Measurements from ENCODE around the gene ABLIM2. TPM values are rescaled to one million over a fixed set of nuclear protein-coding genes. Genes with fewer than 3 reads are reported as not detected.

Gene ABLIM2
- total and polyA plus RNA-seq, 2 experiments from 2014 or later: 1.5 to 4.3 TPM

DNA sequence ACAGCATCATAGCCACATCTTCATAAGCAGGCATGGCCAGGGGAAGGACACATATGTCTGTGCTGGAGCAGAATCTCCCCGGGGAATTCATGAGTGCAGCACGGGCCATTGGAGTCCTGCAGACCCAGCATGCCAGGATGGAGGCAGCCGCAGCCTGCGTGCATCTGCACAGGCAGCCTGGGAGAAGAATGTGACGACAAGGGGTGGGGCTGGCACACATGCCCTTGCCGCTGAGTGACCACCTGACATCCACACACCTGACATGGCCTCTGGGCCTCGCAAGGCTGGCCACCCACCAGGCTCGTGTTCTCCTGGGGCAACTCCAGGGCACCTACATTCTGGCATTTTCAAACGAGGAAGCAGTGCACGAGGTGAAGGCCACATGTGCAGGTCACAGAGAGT lies 152.8 kb downstream of the ABLIM2 start (continued):
- TF ChIP-seq, protein P1, sequence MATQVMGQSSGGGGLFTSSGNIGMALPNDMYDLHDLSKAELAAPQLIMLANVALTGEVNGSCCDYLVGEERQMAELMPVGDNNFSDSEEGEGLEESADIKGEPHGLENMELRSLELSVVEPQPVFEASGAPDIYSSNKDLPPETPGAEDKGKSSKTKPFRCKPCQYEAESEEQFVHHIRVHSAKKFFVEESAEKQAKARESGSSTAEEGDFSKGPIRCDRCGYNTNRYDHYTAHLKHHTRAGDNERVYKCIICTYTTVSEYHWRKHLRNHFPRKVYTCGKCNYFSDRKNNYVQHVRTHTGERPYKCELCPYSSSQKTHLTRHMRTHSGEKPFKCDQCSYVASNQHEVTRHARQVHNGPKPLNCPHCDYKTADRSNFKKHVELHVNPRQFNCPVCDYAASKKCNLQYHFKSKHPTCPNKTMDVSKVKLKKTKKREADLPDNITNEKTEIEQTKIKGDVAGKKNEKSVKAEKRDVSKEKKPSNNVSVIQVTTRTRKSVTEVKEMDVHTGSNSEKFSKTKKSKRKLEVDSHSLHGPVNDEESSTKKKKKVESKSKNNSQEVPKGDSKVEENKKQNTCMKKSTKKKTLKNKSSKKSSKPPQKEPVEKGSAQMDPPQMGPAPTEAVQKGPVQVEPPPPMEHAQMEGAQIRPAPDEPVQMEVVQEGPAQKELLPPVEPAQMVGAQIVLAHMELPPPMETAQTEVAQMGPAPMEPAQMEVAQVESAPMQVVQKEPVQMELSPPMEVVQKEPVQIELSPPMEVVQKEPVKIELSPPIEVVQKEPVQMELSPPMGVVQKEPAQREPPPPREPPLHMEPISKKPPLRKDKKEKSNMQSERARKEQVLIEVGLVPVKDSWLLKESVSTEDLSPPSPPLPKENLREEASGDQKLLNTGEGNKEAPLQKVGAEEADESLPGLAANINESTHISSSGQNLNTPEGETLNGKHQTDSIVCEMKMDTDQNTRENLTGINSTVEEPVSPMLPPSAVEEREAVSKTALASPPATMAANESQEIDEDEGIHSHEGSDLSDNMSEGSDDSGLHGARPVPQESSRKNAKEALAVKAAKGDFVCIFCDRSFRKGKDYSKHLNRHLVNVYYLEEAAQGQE (IDR thresholded peaks at IDR 0.05; ENCODE audit: unreplicated experiment): no peak
- TF ChIP-seq NANOG (IDR thresholded peaks at IDR 0.05; ENCODE audit: borderline replicate concordance) (no peak), POLR2AphosphoS5 (IDR thresholded peaks at IDR 0.05; ENCODE audit: low read depth) (no peak), JUNB (IDR thresholded peaks at IDR 0.05; ENCODE audit: unreplicated experiment) (no peak)

DNA sequence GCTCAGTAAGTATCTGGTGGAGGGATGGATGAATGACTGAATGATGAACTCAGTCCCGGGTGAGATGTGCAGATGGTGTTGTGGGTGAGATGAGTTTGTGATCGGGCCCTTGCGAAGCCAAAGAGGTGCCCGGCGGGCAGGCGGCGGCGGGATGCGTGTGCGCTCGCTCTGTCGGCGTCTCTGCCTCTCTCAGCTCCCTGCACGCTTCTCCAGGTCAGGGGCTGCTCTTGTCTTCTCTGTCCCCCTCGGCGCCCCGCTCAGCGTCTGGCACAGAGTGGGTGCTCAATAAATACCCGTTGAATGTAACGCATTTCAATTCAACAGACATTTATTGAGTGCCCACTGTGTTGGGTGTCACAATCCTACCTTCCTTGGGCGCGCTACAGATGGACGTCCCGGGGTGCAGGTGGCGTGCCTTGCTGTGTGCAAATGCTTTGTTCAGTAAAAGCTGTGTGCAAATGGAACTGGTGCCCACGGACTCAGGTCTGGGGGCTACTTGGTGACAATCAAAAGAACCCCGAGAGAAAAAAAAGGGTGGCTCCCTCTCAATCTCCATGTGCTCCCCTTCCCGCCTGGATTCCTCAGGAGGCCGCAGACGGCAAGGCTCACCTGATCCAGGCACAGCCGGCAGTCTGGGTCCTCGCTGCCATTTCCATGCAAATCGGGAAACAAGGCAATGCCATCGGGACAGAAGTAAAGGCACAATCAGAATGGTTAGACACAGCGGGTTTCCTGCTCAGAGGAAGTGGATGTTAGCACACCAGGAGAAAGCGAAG lies 153.4 kb downstream of the ABLIM2 start:
- Histone ChIP-seq H2AFZ (no peak overlapping the region), H3K4me2 (no peak overlapping the region), H3K27me3 (ENCODE audit: insufficient read depth) (no peaks in the 10 kb centered on the region), H3F3A (replicated peaks; ENCODE audit: low read depth) (no peaks in the 10 kb centered on the region), H3K9me2 (ENCODE audit: insufficient read depth) (no peaks in the 10 kb centered on the region), H3K27ac (ENCODE audit: low read depth) (no peak overlapping the region), H3K4me1 (ENCODE audit: insufficient read depth) (no peaks in the 10 kb centered on the region), H3K79me2 (replicated peaks; ENCODE audit: insufficient read depth) (no peaks in the 10 kb centered on the region), H3K36me3 (ENCODE audit: insufficient read depth) (no peaks in the 10 kb centered on the region), H3K4me3 (no peak overlapping the region), H4K20me1 (replicated peaks; ENCODE audit: insufficient read depth) (no peaks in the 10 kb centered on the region)
- H3K36me3 Mint-ChIP-seq (ENCODE audit: low read depth): no peaks in the 10 kb centered on the region; the same call in 2 of the 3 replicates
- no peak overlapping the region for H3K4me3 Mint-ChIP-seq
- TF ChIP-seq JUNB (IDR thresholded peaks at IDR 0.05; ENCODE audit: unreplicated experiment) (no peak), EZH2 (IDR thresholded peaks at IDR 0.05; ENCODE audit: low read depth, unreplicated experiment) (no peak)
- no peak; the same call in 2 of the 3 replicates for ATAC-seq
- H3K27me3 Mint-ChIP-seq (ENCODE audit: insufficient read depth, low read depth, poor library complexity): peaks cover 9% of the 10 kb centered on the region
- DNase-seq (ENCODE audit: low spot score): no peak
- no peak overlapping the region for H3K27ac Mint-ChIP-seq
- H3K4me1 Mint-ChIP-seq: peaks cover 13% of the 10 kb centered on the region
- no peaks in the 10 kb centered on the region for H3K9me3 Mint-ChIP-seq

DNA sequence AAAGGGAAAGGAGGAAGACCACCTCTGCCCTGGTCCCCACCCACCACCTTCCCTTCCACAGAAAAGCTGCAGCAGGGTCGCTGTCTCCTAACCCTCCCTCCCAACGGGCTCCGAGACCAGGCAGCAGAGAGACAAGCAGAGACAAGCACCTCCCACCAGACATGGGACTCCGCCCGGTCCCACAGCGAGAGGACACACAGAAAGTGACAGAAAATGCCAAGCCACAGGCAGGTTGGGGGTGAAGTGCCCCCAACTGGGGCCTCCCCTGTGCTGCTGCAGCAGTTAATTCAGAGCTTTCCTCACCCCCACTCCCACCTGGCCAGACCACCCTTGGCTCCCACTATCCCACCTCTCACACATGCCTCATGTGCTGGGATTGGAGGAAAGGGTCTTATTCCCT lies 154.5 kb downstream of the ABLIM2 start:
- H3K4me2 ChIP-seq: no peak overlapping the region
- no peaks in the 10 kb centered on the region for H4K20me1 ChIP-seq (replicated peaks; ENCODE audit: insufficient read depth)
- ATAC-seq: no peak
- peaks cover 13% of the 10 kb centered on the region for H3K4me1 Mint-ChIP-seq
- no peak for DNase-seq (ENCODE audit: low spot score)
- no peaks in the 10 kb centered on the region for H3F3A ChIP-seq (replicated peaks; ENCODE audit: low read depth)
- peaks cover 9% of the 10 kb centered on the region for H3K27me3 Mint-ChIP-seq (ENCODE audit: insufficient read depth, low read depth, poor library complexity)
- no peaks in the 10 kb centered on the region for H3K79me2 ChIP-seq (replicated peaks; ENCODE audit: insufficient read depth)
- no peaks in the 10 kb centered on the region; the same call in 2 of the 3 replicates for H3K36me3 Mint-ChIP-seq (ENCODE audit: low read depth)
- no peak overlapping the region for H3K4me3 ChIP-seq
- no peaks in the 10 kb centered on the region for H3K27me3 ChIP-seq (ENCODE audit: insufficient read depth)
- H3K27ac Mint-ChIP-seq: no peak overlapping the region
- no peaks in the 10 kb centered on the region for H3K36me3 ChIP-seq (ENCODE audit: insufficient read depth)
- no peak overlapping the region for H3K4me3 Mint-ChIP-seq
- no peaks in the 10 kb centered on the region for H3K9me3 Mint-ChIP-seq
- H3K4me1 ChIP-seq (ENCODE audit: insufficient read depth): no peaks in the 10 kb centered on the region
- no peak overlapping the region for H3K27ac ChIP-seq (ENCODE audit: low read depth)
- H3K9me2 ChIP-seq (ENCODE audit: insufficient read depth): no peaks in the 10 kb centered on the region
- H2AFZ ChIP-seq: no peak overlapping the region
- TF ChIP-seq CREB1 (CRISPR knock-in tag; IDR thresholded peaks at IDR 0.05; ENCODE audit: low read depth): no peak
- TF ChIP-seq EZH2phosphoT487 (IDR thresholded peaks at IDR 0.05; ENCODE audit: unreplicated experiment): no peak
- no peak for TF ChIP-seq ZNF331 (CRISPR knock-in tag; IDR thresholded peaks at IDR 0.05; ENCODE audit: low read depth)
- no peak for TF ChIP-seq ZNF114 (CRISPR knock-in tag; IDR thresholded peaks at IDR 0.05)
- TF ChIP-seq, protein P2, sequence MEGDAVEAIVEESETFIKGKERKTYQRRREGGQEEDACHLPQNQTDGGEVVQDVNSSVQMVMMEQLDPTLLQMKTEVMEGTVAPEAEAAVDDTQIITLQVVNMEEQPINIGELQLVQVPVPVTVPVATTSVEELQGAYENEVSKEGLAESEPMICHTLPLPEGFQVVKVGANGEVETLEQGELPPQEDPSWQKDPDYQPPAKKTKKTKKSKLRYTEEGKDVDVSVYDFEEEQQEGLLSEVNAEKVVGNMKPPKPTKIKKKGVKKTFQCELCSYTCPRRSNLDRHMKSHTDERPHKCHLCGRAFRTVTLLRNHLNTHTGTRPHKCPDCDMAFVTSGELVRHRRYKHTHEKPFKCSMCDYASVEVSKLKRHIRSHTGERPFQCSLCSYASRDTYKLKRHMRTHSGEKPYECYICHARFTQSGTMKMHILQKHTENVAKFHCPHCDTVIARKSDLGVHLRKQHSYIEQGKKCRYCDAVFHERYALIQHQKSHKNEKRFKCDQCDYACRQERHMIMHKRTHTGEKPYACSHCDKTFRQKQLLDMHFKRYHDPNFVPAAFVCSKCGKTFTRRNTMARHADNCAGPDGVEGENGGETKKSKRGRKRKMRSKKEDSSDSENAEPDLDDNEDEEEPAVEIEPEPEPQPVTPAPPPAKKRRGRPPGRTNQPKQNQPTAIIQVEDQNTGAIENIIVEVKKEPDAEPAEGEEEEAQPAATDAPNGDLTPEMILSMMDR (conservative IDR thresholded peaks at IDR 0.05; ENCODE audit: low read depth in 2 of 2): no peak
- TF ChIP-seq NANOG (IDR thresholded peaks at IDR 0.05; ENCODE audit: borderline replicate concordance): no peak
- TF ChIP-seq, protein P3, sequence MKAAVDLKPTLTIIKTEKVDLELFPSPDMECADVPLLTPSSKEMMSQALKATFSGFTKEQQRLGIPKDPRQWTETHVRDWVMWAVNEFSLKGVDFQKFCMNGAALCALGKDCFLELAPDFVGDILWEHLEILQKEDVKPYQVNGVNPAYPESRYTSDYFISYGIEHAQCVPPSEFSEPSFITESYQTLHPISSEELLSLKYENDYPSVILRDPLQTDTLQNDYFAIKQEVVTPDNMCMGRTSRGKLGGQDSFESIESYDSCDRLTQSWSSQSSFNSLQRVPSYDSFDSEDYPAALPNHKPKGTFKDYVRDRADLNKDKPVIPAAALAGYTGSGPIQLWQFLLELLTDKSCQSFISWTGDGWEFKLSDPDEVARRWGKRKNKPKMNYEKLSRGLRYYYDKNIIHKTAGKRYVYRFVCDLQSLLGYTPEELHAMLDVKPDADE (IDR thresholded peaks at IDR 0.05): no peak
- TF ChIP-seq EZH2 (IDR thresholded peaks at IDR 0.05; ENCODE audit: low read depth, unreplicated experiment): no peak
